Pulmonary artery endothelial cell (primary cell): Measurements from ENCODE around the gene CNTN6. TPM values are rescaled to one million over a fixed set of nuclear protein-coding genes. Genes with fewer than 3 reads are reported as not detected.

Source experiments
- DNase-seq: peaks from one replicate; pipeline ENCODE4 v3.0.0-alpha.2; 2011; ENCODE audit warnings: low read depth, low spot score
- total RNA-seq: library from RNA; depleted of rRNA; stranded (reverse); fragments of >200 nt; gene quantifications from 2 replicates; pipeline ENCODE4 v1.2.3, GENCODE V29; 2014

Gene CNTN6
- total RNA-seq, 1 donor from 2014 or later: not detected

DNA sequence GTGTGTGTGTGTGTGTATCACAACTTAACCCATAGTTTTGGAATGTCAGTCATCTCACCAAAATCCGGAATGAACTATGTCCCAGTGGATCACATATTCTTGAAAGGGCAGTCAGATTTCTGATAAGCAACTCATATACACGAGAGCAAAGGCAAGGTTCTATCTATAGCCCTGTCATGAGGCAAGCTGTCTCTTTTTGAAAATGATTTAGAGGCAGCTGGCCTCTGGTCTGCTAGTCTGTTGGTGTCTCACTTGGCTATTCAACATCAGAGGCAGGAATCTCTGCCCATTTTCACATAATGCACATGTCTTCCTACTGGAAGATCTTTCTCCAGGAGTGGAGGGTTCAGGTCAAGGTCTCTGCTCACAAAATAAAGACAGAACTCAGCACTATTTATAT, 79.8 kb downstream of the CNTN6 start:
- no peak for DNase-seq

DNA sequence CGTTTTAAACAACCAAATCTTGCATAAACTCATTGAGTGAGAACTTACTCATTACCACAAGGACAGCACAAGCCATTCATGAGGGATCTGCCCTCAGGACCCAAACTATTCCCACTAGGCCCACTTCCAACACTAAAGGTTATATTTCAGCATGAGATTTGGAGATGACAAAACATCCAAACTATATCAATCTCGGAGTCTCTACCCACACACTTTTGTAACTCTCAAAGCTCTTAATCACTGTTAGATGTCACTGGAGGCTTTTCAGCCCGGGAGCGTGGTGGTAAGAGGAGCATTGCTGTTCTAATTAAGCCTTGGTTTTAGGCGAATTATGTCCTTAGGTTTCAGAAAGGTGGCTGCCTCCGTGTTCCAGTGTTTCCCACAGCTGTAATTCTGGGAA, 86.3 kb downstream of the CNTN6 start:
- no peak for DNase-seq

DNA sequence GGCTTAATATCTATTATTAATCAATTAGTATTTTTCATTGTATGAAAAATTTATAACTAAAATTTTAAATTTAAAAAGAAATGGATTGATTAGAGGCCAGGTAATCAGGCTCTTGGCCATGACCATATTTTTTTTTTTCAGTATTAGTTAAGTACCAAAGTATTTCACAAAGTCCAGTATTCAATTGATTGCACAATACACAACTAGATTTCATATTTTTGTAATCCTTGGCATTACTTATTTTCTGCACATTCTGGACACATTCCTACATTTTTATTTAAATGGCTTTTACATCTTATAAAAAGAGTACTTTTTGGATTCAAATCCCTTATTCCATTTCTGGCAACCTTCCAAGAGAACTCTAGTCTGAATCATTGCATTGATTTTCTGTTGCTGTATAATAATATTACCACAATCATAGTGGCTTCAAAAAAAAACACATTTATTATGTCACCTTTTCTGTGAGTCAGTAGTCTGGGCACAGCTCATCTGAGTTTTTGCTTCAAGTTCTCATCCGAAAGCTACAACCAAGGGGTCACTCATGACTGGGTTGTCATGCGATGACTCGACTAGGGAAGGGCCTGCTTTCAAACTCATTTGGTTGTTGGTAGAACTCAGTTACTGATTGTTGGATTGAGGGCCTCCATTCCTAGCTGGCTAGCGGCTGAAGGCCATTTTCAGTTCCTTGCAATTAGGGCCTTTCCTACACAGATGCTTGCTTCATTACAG, 90.7 kb downstream of the CNTN6 start:
- no peak for DNase-seq

DNA sequence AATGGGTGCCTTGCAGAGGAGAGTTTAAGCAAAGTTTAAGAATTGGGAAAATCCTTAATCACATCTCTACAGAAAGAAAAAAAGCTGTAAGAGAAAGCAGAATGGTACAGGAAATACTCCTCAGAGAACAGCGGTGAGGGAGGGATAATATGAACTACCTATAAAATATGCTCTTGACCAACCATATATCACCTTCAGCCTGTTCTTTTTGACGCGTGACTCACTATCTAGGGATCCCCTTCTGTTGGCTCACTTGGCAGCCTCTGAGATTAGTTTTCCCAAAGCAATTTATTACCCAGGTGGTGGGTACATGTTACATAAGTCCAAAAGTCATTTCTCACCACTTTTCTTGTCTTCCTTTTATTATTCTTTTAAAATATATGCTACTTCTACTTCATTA, 97.7 kb downstream of the CNTN6 start:
- DNase-seq: no peak

DNA sequence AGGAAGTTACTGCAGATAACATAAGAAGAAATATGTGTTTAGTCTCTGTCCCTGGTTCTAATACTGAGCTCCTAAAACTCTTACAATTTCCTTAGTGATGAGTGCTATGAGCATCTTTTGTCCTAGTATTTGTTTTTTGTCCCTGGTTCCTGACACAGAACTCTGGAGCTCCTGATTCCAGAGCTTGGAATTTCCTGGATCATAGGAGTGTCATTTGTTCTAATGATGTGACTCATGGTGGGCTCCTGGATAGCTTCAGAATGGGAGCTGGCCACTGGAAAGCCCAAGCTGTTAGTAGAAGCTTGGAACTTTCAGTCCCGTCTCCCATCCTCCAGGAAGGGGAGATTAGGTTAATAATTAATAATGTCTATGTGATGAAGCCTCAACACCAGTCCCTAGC, 98.2 kb downstream of the CNTN6 start:
- DNase-seq: no peak

DNA sequence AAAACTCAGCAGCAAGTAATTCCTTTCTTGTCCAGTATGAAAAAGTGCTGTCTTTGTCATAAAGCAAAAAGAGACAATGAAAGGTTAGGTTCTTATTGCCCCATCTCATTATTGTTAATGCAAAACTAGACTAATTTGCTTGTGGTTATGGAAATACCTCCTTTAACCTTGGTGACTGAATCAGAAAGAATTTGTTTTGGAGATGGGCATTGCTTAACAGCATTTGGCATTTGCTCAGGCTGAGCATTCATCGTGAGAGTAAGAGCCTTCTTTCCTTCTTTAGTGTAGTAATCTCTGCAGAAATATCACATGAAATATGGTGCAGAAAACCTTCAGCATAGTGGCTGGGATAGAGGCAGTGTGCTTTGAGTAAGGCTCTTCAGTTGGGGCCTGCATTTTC, 103.1 kb downstream of the CNTN6 start:
- no peak for DNase-seq

DNA sequence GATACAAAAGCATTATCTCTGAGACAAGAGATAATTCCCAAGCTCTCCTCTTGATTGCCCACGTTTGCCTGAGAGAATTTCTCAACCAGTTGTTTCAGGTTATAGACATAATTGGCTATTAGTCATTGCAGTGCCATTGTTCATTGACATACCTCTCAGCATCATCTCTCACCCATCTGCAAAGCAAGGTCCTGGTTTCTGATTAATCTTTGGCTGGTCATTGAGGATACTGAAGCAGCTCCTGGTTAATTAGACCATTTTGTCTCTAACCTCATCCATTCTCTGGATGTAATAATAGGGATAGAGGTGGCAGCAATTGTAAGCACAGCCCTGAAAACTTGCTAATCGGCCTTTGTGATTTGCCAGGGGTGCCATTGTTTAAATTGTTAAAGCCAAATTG, 104.2 kb downstream of the CNTN6 start:
- DNase-seq: no peak

DNA sequence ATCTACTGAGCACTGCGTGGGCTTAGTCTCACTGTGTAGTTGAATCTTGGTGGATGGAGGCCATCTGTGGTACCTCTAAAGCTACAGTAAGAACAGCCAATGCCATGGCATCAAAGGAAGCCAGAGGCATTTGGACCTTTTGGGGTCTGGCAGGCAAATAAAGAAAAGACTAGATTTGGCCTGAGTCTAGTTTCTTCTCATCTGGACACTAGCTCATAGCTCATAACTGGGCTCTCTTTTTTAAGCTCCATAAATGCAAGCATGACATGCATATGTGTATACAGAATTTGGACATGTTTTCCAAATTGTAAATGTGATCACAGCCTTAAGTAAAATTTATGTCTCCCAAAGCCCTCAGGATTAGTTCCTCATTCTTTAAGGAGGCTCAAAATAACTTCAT, 107.5 kb downstream of the CNTN6 start:
- DNase-seq: no peak

DNA sequence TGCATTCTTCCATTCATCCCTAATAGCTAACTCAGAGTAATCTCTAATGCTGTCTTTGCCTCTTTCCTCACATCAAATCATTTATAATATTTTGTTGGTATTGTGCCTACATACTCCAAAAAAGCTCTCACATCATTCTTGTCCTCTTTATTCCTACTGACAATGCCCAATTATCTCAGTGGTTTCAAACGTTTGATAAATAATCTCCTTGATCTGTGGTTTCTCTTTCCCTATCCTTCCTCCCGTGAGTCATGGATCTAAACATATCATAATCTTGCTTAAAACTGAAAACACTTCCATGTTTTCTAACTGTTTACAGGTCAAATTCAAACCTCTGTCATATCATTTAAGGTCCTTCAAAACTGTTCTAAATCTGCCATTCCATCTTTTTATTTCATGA, 115.1 kb downstream of the CNTN6 start:
- no peak for DNase-seq

DNA sequence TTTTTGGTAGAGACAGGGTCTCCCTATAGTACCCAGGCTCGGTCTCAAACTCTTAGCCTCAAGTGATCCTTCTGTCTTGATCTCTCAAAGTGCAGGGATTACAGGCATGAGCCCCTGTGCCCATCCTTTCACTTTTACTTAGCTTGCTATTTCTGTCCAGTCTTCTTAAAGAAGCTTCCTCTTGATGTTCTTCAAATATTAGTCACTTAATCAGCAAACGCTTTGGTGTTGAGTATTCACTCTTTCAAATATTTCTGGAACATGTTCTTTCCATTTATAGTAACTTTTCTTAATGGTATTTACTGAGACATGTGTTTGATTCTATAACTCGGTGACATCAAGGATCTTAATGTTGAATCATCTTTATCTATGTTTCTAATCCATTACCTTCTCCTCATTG, 122.1 kb downstream of the CNTN6 start:
- no peak for DNase-seq

DNA sequence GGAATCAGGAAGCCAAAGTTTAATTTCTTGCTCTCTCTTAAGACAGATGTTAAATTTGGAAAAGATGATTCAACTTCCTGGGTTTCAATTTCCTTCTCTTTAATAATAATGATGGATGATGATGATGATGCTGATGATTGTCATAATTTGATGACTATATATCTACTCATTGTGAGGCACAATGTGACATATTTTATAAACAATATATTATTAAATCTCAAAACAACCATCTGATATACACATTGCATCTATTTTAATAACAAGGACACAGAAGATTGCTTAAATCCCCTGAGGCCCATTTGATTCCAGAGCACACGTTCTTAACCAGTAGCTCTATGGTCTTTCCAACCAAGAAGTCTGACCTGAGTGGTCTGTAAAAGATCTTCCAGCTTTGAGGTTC, 124.0 kb downstream of the CNTN6 start:
- DNase-seq: no peak

DNA sequence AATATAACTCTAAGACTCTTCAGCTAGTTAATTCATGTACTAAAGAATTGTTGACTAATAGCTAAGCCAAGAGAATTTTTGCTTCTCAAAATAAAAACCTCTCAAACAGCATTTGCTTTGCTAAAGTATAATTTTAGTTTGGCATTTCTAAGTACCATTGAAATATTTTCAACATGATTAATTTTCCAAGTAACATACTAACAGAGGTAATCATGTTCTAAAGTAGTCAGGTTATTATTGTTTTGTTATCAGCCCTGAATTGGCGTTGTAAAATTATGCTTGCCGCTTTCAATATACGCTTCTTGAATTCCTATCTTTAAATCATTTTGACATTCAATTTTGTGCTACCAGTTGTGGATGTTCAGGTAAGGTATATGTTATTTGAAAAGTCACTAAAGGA, 134.3 kb downstream of the CNTN6 start:
- no peak for DNase-seq

DNA sequence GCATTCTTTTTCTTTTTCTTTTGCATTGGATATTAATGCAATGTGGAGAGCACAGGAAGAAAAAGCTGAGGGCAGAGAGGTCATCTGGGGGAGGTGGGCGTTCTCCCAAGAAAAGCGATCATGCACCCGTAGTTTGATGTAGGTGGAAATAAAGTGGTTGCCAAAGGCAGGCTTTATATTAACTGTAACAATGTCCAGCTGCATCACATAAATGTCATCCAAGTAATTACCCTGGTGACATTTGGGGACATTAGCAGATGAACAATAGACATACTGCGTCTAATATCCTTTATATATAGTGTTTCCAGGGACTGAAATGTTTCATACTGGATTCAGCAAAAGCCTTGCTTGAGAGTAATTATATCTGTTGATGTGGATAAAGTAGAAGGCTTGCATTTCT, 135.5 kb downstream of the CNTN6 start:
- no peak for DNase-seq

DNA sequence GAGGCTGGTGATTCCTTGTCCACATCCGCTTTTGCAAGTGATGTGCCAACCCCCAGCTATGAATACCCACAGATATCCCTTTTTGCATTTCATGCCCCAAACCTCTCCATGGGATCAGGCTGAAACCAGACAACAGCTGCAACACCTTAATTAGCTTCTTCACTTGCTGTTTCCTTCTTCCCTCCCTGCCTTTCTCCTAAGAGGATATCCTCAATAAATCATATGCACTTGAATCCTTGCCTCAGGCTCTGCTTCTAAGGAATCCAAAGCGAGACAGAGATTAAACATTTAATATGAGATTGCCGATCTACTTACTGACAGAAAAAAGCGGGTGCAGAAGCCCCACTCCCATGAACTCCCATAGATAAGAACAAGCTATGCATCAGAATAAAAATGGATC, 138.1 kb downstream of the CNTN6 start:
- no peak for DNase-seq

DNA sequence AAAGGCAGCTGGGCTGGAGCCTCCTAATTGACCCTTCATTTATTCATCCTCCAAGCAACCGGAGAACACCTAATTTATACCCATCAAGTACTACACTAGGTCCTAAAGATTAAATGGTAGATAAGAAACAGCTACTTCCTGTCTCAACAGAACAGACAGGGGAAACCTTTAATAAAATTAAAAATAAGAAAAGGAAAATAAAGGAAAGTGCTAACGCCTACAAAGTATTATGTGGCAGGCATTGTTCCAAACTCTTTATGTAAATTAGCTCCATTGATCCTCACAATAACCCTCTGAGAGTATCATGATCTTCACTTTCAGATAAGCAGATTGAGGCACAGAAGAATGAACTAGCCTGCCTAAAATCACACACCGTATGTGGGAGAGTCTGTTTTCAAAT, 139.5 kb downstream of the CNTN6 start:
- no peak for DNase-seq

DNA sequence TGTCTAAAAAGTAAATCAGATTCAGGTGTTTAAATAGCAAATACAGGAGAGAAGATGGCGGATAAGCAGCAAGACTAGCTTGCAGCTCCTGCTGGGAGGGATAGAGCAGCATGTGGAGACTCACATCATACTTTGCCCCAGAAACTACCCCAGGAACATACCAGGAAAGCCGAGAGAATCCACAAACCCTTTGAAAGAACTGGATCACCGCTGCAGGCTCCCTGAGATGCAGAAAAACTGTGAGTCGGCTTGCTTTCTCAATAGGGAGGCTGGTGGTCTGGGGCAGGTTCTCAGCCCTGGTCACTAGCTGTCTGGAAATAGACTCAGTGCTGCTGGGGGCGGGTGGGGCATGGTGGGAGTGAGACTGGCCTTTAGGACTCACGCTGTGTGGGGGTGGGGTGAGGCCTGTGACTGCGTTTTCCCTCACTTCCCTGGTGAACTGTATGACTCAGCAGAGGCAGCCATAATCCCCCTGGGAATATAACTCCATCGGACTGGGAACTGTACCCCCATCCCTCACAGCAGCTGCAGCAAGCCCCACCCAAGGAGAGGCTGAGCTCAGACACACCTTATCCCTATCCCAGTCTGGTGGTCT, 142.8 kb downstream of the CNTN6 start:
- DNase-seq: no peak

DNA sequence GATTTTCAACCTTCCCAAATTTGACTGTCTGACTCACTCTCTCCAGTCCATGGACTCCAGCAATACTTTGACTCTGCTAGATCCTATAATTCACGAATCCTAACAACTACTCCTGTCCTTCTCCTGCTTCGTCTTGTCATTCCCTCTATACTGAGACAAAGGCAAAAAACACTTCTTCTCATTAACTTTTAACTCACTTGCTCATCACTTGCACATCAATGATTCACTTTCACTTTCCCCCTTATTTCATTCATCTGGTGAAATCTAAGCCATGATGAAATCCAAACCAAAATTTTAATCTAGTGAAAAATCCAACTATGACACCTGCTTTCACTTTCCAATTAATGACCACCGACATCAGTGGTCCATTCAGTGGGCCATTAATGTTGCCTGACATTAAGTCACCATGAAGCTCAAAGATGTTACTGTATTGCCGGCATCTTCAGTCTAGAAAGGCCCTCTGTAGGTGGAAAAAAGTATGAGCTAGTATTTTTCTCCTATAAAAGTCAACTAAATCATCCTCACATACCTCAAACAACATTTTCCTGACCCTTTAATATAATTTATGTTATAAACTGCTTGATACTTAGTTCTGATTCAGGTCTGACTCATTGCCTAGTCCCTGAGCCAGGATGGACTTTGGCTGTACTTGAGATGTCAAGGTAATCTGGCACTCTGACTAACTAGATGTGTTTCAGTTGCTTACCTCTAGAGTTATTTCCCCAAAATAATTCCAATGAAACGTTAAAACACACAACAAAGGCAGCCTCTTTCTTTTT, 158.6 kb downstream of the CNTN6 start:
- DNase-seq: no peak

DNA sequence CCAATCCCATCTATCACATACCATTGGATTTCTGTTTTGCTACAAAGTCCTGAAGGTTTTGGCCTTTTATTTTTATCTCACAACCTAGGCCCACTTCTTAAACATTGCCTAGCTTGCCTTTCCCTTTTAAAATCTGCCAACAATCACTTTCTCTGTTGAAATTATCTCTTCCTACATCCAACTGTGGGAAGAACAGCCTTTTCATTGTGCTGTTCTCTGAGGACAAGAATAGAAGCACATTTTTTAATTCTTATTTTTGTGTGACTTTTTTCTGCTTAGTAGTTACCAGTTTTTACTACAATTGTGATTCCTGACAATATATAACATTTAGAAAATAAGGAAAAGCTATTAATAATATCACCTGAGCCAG, 159.2 kb downstream of the CNTN6 start:
- no peak for DNase-seq

DNA sequence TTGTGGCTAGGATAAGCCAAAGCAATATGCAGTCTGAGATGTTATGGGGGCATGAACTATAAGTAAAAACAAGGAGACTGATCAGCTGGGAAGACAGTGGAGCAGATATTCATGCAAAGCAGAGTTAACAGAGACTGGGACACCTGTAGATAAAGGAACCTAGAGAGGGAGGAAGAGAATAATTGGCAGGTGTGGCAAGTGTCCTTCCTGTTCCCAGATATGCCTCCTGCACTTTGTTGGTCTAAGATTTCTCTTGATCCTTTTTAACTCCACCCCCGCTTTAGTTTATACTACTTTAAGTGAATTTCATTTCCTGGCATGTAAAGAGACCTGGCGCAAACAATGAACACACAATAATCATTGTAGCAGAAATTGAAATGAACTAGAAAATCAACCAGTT, 169.4 kb downstream of the CNTN6 start:
- DNase-seq: no peak

DNA sequence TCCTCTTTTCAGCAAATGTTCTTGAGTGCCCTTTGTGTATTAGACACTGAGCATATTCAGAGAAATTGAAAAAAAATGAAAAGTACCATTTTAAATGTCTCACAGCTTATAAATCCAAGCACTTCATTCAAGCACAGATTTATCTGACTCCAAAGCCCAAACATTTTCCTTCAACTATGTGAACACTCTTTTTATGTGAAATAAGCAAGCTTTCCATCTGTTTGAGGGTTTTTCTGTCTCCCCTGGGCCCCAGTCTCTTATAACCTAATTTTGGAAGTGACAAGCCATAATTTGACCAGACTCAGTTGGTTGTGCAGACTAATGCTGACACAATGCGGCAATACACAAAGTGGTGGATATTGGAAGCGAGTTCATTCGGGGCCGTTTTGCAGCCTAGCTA, 170.3 kb downstream of the CNTN6 start:
- DNase-seq: no peak

DNA sequence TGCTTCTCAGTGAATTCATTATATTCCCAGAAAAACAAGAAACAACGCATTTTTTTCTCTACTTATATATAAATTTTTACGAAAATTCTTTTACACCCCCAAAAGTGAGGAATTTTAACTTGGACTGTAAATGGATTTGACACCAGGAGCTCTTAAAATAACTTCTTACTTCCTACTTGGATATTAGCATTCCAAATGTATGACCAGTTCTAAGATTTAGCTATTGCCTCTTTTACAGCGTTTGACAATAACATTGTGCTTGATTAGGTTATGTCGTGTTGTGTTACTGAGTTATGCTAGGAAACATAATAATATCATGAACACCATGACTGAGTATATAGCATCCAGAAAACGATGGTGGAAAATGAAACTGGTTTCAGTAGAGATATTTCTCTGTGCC, 177.0 kb downstream of the CNTN6 start:
- no peak for DNase-seq

DNA sequence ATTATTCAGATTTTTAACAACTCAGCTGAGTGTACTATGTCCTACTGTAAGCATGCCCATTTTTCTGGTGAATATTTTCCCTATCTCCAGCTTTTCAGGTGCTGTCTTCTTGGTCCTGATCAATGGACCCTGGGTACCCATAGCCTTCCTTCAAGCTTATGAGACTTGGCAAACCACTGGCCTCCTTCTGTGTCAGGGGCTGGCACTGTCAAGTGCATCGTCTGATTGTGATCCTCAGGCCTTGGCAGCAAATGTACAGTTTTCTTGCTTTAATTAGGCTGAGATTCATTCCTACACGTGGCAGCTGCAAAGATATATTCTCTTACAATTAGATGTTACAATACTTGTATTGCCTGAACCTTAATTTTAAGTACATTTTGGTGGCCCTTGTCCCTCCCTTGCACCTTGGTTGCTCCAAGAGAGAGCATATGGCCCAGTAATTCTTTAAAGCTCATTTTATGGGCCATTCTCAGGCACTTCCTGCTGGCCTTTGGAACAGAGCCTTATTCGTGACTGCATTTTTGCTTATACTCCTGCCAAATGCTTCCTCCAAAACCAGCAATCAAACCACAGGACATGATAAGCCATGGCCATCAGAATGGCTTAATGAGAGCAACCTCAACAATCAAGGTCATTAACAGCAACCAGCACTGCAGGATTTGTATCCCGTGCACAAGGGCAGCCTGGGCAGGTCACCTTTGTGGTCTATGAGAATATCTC, 179.9 kb downstream of the CNTN6 start:
- no peak for DNase-seq
